Measurements from ENCODE around the gene MLKL. TPM values are rescaled to one million over a fixed set of nuclear protein-coding genes. Genes with fewer than 3 reads are reported as not detected.
A peak's percentile ranks its signal among the peaks of the same experiment; 100 is the strongest.

Gene MLKL
- total and polyA plus RNA-seq, 2 of the 13 experiments (the other 11 are each of a cell fraction or from before 2014, with no cell fraction given) = 6.4 to 10.7 TPM

DNA sequence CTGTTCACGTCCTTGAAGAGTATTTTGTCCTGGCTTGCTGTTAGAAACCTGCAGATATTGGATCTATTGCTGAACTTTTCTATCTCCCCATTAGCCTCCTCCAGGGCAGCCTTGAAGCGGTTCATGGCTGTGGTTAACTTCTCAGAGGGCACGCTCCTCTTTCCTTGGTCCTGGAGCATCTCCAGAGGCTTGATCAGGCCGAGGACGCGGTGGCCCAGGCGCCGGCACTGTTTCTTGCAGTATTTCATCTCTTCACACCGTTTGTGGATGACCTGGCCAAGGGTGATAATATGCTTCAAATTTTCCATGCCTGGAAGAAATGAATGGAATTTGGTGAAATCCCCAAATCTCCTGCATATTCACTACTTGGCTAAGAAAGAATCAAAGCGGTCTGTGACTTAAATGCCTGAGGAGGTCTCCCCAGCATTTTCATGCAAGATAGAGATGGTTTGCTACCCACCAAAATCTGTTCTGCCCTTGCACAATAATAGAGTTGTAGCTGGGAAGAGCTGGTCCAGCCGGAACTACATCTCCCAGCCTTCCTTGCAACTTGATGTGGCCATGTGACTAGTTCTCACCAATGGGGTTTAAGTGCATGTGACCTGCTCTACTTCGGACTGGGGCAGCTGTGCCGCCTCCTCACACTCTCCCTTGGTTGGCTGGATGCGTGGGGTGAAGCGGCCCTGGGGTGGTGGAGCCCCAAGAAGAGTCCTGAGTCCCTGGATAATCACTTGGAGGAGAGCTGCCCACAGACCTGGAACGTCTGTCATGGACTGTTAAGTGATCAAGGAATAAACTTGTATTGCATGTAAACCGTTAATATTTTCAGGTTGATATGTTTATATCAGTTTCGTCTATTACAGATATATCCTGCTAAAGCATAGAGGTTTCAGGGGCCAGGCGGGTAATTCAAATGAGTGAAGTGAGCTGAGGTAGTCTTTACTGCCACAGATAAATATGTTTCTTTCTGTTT, 4.9 kb downstream of the MLKL start (continued):
- TF ChIP-seq, protein P1, sequence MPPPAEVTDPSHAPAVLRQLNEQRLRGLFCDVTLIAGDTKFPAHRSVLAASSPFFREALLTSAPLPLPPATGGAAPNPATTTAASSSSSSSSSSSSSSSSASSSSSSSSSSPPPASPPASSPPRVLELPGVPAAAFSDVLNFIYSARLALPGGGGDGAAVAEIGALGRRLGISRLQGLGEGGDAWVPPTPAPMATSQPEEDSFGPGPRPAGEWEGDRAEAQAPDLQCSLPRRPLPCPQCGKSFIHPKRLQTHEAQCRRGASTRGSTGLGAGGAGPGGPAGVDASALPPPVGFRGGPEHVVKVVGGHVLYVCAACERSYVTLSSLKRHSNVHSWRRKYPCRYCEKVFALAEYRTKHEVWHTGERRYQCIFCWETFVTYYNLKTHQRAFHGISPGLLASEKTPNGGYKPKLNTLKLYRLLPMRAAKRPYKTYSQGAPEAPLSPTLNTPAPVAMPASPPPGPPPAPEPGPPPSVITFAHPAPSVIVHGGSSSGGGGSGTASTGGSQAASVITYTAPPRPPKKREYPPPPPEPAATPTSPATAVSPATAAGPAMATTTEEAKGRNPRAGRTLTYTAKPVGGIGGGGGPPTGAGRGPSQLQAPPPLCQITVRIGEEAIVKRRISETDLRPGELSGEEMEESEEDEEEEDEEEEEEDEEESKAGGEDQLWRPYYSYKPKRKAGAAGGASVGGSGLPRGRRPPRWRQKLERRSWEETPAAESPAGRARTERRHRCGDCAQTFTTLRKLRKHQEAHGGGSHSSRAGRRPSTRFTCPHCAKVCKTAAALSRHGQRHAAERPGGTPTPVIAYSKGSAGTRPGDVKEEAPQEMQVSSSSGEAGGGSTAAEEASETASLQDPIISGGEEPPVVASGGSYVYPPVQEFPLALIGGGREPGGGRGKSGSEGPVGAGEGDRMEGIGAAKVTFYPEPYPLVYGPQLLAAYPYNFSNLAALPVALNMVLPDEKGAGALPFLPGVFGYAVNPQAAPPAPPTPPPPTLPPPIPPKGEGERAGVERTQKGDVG (CRISPR knock-in tag; IDR thresholded peaks at IDR 0.05; ENCODE audit: borderline replicate concordance) = 0 out of 2 replicates have a peak, but pooled peaks have one; percentile 42
- TF ChIP-seq ZFP37 (CRISPR knock-in tag; IDR thresholded peaks at IDR 0.05; ENCODE audit: borderline replicate concordance) (0 out of 2 replicates have a peak, but pooled peaks have one; percentile 29), DPF2 (CRISPR knock-in tag; IDR thresholded peaks at IDR 0.05; ENCODE audit: borderline replicate concordance, low read depth) (no peak), REPIN1 (CRISPR knock-in tag; IDR thresholded peaks at IDR 0.05; ENCODE audit: borderline replicate concordance, low read depth) (peak; percentile 29; the same call in 1 of the 2 replicates), IKZF4 (CRISPR knock-in tag; IDR thresholded peaks at IDR 0.05; ENCODE audit: borderline replicate concordance, low read depth, not compliant biosample characterization) (peak; percentile 68), FOXA1 (IDR thresholded peaks at IDR 0.05) (no peak), FOXA1 (CRISPR knock-in tag; IDR thresholded peaks at IDR 0.05) (no peak), RFX1 (IDR thresholded peaks at IDR 0.05) (no peak), MTA1 (CRISPR knock-in tag; IDR thresholded peaks at IDR 0.05; ENCODE audit: borderline replicate concordance) (no peak; the same call in 1 of the 2 replicates), ZSCAN20 (CRISPR knock-in tag; IDR thresholded peaks at IDR 0.05; ENCODE audit: borderline replicate concordance) (no peak), RFXAP (CRISPR knock-in tag; IDR thresholded peaks at IDR 0.05; ENCODE audit: borderline replicate concordance) (no peak), ATM (IDR thresholded peaks at IDR 0.05; ENCODE audit: borderline replicate concordance) (no peak), GFI1 (CRISPR knock-in tag; IDR thresholded peaks at IDR 0.05; ENCODE audit: borderline replicate concordance) (0 out of 2 replicates have a peak, but pooled peaks have one; percentile 43), USF2 (IDR thresholded peaks at IDR 0.05; ENCODE audit: low read depth, low read length) (peak; percentile 99), USF2 (CRISPR knock-in tag; IDR thresholded peaks at IDR 0.05; ENCODE audit: borderline replicate concordance) (peak; percentile 100; the same call in 1 of the 2 replicates), ATF5 (CRISPR knock-in tag; IDR thresholded peaks at IDR 0.05; ENCODE audit: low read depth) (no peak), NAIF1 (CRISPR knock-in tag; IDR thresholded peaks at IDR 0.05; ENCODE audit: borderline replicate concordance) (no peak), SPEN (CRISPR knock-in tag; IDR thresholded peaks at IDR 0.05; ENCODE audit: low read depth) (peak; percentile 57; the same call in 1 of the 2 replicates), NCOA2 (CRISPR knock-in tag; IDR thresholded peaks at IDR 0.05) (peak; percentile 49)
- TF ChIP-seq, protein P2, sequence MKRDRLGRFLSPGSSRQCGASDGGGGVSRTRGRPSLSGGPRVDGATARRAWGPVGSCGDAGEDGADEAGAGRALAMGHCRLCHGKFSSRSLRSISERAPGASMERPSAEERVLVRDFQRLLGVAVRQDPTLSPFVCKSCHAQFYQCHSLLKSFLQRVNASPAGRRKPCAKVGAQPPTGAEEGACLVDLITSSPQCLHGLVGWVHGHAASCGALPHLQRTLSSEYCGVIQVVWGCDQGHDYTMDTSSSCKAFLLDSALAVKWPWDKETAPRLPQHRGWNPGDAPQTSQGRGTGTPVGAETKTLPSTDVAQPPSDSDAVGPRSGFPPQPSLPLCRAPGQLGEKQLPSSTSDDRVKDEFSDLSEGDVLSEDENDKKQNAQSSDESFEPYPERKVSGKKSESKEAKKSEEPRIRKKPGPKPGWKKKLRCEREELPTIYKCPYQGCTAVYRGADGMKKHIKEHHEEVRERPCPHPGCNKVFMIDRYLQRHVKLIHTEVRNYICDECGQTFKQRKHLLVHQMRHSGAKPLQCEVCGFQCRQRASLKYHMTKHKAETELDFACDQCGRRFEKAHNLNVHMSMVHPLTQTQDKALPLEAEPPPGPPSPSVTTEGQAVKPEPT (CRISPR knock-in tag; IDR thresholded peaks at IDR 0.05; ENCODE audit: low read depth) = no peak; the same call in 1 of the 2 replicates

Measured in HepG2 (cell line).